HuH-7.5 (cell line): ENCODE results near the gene ALDH1A1.
"Not testable (repeated sequence)": the region's sequence is repeated elsewhere in the genome, so short reads cannot be mapped to it uniquely, and the experiment has no call there.

Experiments used
- DNase-seq: peaks from one replicate; pipeline ENCODE4 v3.0.0; 2011; ENCODE audit warnings: low spot score

The ALDH1A1 gene

GRCh38 chr9:72895122-72895521 lies 57.7 kb downstream of the ALDH1A1 start:
- DNase-seq: no peak

GRCh38 chr9:72894342-72894741 lies 58.5 kb downstream of the ALDH1A1 start:
- DNase-seq: no peak

GRCh38 chr9:72893437-72893836 lies 59.4 kb downstream of the ALDH1A1 start:
- DNase-seq: no peak

- DNase-seq: no peak
These were observed 61.8 kb downstream of the ALDH1A1 start for GRCh38 chr9:72891043-72891442.

GRCh38 chr9:72888943-72889342 lies 63.9 kb downstream of the ALDH1A1 start:
- DNase-seq: no peak

GRCh38 chr9:72888067-72888466 lies 64.8 kb downstream of the ALDH1A1 start:
- DNase-seq: no peak

GRCh38 chr9:72886386-72886785 lies 66.5 kb downstream of the ALDH1A1 start:
- no peak for DNase-seq

GRCh38 chr9:72884508-72884907 lies 68.3 kb downstream of the ALDH1A1 start:
- DNase-seq: no peak

- no peak for DNase-seq
These were observed 69.0 kb downstream of the ALDH1A1 start for GRCh38 chr9:72883875-72884274.

GRCh38 chr9:72882117-72882775 lies 70.6 kb downstream of the ALDH1A1 start:
- DNase-seq: no peak

- DNase-seq: no peak
These were observed 72.0 kb downstream of the ALDH1A1 start for GRCh38 chr9:72880821-72881220.

GRCh38 chr9:72875221-72875620 lies 77.6 kb downstream of the ALDH1A1 start:
- DNase-seq: no peak

GRCh38 chr9:72874344-72874743 lies 78.5 kb downstream of the ALDH1A1 start:
- DNase-seq: no peak

GRCh38 chr9:72873456-72873855 lies 79.4 kb downstream of the ALDH1A1 start:
- no peak for DNase-seq

- no peak for DNase-seq
These were observed 80.1 kb downstream of the ALDH1A1 start for GRCh38 chr9:72872718-72873117.

- no peak for DNase-seq
These were observed 81.2 kb downstream of the ALDH1A1 start for GRCh38 chr9:72871685-72872084.

GRCh38 chr9:72864327-72864726 lies 88.5 kb downstream of the ALDH1A1 start:
- no peak for DNase-seq

- no peak for DNase-seq
These were observed 89.3 kb downstream of the ALDH1A1 start for GRCh38 chr9:72863456-72864094.

- DNase-seq: not testable (repeated sequence)
These were observed 90.1 kb downstream of the ALDH1A1 start for GRCh38 chr9:72862788-72863187.

- peak; percentile 70 for DNase-seq
These were observed 94.6 kb downstream of the ALDH1A1 start for GRCh38 chr9:72858089-72858912.

GRCh38 chr9:72857624-72857996 lies 95.2 kb downstream of the ALDH1A1 start:
- DNase-seq: no peak

- peak; percentile 51 for DNase-seq
These were observed 95.8 kb downstream of the ALDH1A1 start for GRCh38 chr9:72856972-72857623.
